ENCODE measurements around the gene RPTOR.

- TF ChIP-seq EZH2 (IDR thresholded peaks at IDR 0.05; ENCODE audit: insufficient read depth, poor library complexity, severe bottlenecking): no peak
- no peak for TF ChIP-seq EZH2phosphoT487 (IDR thresholded peaks at IDR 0.05; ENCODE audit: insufficient read depth, low read depth)
These were observed 375.8 kb downstream of the RPTOR start for GRCh38 chr17:80920441-80920840.
